NCI-H2196 (cell line): Measurements from ENCODE around the gene CCDC74A.
"Not testable (repeated sequence)": the region's sequence is repeated elsewhere in the genome, so short reads cannot be mapped to it uniquely, and the experiment has no call there.

Source experiments
- DNase-seq: peaks from one replicate; lab custom pipeline; 2025; ENCODE audit not compliant: unreplicated experiment; lab: John Stamatoyannopoulos, UW

The CCDC74A gene

DNA sequence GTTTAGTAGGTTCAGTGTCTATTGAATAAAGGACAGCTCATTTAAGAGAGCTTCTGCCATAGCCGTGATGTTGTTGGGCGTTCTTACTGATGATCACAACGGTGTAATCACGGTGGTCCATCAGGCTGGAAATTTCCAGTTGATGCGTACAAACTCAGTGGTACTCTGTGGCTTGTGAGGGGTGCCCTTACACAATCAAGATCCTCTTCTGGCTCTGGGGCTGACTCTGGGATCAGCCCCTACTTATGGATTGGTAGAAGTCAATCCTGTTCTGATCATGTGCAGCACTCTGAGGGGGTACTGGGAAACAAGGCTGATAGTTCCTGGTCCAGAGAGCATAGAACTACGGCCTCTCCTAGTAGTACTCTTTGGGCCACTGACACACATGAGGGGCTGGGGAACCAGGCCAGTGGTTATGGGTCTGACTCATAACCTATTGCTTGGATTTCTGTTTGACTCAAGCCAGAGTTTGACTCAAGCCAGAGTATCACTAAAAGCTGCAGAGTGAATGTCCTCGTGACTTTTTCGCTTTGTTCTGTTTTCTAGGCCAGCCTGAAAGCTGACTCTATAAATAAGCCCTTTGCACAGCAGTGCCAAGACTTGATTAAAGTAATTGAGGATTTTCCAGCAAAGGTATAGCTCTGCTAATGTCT lies 29.2 kb upstream of the CCDC74A start:
- DNase-seq = not testable (repeated sequence)

- not testable (repeated sequence) for DNase-seq
Observed at GRCh38 chr2:131503587-131503986, 24.1 kb upstream of the CCDC74A start.

GRCh38 chr2:131504082-131504750 lies 23.5 kb upstream of the CCDC74A start:
- DNase-seq = not testable (repeated sequence)

- no peak for DNase-seq
Observed at GRCh38 chr2:131509615-131510014, 18.1 kb upstream of the CCDC74A start.

- not testable (repeated sequence) for DNase-seq
Observed at GRCh38 chr2:131511291-131511968, 16.3 kb upstream of the CCDC74A start.

GRCh38 chr2:131511969-131512870 lies 15.5 kb upstream of the CCDC74A start:
- DNase-seq = not testable (repeated sequence)

DNA sequence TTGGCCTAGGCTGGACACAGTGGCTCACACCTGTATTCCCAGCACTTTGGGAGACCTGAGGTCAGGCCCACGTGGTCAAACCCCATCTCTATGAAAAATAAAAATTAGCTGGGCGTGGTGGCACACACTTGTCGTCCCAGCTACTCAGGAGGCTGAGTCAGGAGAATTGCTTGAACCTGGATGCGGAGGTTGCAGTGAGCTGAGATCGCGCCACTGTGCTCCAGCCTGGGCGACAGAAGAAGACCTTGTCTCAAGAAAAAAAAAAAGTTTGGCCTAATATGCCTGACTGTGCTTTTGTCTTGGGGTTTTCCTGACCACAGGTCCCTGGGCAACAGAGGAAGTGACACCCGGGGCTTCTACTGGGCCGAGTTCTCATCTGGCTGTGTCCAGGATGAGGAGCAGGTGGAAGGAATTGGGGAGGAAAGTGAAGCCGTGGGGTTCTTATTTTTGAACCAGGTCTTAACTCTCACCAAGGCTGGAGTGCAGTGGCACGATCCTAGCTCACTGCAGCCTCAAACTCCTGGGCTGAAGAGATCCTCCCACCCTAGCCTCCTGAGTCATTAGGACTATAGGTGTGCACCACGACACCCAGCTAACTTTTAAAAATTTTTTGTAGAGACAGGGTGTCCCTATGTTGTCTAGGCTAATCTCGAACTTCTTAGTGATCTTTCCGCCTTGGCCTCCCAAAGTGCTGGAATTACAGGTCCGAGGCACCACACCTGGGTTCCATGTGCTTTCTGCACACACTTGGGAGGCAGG lies 13.1 kb upstream of the CCDC74A start:
- DNase-seq = not testable (repeated sequence)

DNA sequence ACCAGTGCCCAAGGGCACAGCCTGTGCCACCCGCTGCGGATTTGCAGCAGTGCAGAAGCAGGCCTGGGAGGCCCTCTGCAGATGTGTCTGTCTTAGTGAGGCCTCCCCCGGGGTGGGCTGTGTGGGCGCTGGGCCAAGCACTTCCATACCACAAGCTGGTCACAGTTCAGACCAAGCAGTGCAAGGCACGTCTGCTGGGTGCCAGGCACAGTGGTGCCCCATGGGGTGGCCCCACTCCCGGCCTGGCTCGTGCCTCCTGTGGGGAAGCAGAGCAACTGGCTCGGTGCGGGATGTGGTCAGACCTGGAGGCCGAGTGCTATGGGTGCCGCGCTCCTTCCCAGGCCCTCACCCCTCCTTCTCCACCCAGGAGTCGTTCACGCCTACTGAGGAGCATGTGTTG lies 12.5 kb upstream of the CCDC74A start:
- DNase-seq = peak; percentile 48

DNA sequence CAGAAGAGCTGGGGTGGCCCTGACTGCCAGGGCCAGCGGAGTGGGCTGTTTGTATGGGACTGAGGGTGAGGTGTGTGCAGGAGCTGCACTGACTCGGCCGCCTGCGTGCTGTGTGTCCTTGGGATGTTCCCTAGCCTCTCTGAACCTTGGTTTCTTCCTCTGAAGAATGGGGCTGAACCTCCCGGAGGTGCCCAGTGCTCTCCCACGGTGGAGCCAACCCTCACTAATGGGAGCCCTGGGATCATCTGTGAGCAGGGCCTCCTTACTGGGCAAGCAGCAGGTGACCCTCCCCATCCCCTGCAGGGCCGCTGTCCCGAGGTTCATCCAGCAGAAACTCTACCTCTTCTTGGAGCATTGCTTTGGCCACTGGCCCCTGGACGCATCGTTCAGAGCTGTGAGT lies 11.7 kb upstream of the CCDC74A start:
- no peak for DNase-seq

DNA sequence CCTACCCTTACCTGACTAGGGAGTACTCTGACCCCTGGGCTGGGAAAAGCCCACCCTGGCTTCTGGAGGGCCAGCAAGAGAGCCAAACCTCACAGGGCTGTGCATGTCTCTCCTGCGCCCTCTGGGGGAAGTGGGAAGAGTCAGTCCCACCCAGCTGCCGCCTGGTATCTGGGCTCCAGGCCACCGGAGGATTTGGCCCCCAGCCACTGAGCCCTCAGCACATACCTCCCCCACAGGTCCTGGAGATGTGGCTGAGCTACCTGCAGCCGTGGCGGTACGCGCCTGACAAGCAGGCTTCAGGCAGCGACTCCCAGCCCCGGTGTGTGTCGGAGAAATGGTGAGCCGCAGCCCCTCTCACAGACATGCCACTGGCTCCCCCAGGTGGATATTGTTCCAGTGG lies 11.1 kb upstream of the CCDC74A start:
- DNase-seq = peak; percentile 82

DNA sequence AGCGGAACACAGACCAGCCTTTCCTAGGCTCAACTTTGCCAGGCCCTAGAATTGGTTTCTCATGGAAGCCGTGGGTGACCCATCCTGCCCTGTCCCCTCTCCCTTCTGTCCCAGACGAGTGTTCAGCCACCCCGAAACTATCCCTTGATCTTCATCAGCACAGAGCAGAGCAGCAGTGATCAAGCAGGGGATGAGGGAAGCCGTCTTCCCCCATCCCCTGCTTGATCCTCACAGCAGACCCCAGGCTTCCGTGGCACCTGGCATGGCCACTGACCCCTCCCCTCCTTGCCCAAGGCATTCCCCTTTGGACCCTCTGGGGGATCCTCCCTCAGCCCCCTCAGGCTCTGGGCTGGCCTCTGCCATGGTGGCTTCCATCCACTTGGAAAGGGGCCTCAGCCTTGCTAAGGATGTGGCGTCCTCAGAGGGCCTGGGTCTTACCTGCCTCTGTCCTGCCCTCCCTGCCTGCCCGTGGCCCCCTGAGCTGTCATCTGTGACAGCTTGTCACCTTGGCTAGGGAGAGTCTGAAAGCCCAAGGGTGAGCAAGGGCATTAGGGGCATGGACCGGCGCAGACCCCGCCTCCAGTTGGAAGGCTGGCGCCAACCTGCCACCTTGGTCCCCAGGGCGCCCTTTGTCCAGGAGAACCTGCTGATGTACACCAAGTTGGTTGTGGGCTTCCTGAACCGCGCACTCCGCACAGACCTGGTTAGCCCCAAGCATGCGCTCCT lies 10.4 kb upstream of the CCDC74A start:
- no peak for DNase-seq

- not testable (repeated sequence) for DNase-seq
Observed at GRCh38 chr2:131517856-131518255, 9.8 kb upstream of the CCDC74A start.

DNA sequence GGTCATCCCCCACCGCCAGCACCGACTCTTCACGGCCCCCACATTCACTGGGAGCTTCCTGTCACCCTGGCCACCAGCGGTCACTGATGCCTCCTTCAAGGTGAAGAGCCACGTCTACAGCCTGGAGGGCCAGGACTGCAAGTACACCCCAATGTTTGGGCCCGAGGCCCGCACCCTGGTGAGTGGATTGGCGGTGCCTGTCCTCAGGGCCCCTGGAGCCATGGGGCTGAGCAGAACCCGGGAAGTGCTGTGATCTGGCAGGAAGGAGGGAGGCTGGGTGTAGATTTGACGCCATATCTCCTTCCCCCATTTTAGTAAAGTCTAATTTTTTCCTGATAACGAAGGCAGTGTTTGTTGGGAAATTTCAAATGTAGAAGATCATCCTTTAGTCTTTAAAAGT lies 9.2 kb upstream of the CCDC74A start:
- DNase-seq = not testable (repeated sequence)

- DNase-seq = no peak
Observed at GRCh38 chr2:131519466-131519865, 8.2 kb upstream of the CCDC74A start.

GRCh38 chr2:131519871-131520470 lies 7.7 kb upstream of the CCDC74A start:
- DNase-seq = not testable (repeated sequence)

DNA sequence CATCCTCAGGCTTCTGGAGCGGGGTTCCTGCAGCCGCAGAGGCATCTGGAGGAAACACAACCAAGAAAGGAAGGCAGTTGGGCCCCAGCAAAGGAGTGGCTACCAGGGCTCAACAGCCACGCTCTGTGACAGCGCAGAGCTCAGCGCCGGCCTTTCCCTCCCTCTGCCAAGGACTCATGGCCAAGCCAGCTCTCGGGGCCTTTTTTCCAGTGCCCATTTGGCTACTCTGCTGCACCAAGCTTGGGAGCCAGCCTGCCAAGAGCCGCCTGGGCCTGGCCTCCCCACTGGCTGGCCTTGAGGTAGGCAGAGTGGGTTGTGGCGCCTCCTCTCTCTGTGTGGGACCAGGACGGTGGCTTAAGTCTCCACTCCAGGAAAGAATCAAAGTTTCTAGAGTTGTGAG lies 7.2 kb upstream of the CCDC74A start:
- no peak for DNase-seq

- not testable (repeated sequence) for DNase-seq
Observed at GRCh38 chr2:131521524-131521923, 6.2 kb upstream of the CCDC74A start.

DNA sequence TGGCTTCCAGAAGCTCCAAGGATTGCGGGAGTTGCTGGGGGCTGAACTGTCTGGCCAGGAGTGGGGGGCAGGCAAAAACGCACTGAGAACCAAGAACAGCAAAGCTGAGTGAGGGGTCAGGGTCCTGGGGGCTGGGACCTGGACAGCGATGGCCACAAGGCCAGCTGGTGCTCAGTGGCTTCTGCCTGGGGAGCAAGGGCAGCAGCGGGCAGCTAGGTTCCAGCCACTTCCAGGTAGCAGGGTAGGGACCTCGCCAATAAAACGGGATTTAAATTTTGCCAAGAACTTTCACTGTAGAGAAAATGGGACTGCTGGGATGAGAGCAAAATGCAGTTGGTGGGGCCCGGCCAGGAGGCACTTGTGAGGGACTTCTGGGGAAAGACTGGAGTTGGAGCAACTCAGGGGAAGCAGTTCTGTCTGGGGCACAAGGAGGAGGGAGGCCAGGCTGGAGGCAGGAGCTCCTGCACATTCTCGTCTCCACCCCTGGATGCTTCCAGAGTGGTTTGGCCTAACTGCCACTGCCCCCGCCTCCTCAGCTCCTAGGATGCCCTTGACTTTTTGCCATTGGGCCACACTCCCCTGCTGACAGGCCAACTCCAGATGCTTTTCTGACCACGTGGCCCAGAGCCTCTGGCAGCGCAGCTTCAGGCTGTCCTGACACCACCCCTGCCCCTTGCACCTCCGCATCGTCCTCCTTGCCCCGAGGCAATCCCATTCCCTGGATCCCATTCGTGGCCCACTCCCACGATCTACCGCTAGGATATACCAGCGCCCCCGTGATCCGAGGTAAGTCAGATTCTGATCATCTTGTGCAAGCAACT lies 5.5 kb upstream of the CCDC74A start:
- DNase-seq = no peak
